Loucy (cell line): ENCODE results near the gene RAF1.

Experiments
- CTCF ChIP-seq: fragments of 200-600 bp; sonication (generic); conservative IDR thresholded peaks from 2 replicates; pipeline ENCODE4 v1.5.1; 2014; ENCODE audit warnings: mild to moderate bottlenecking, antibody characterized with exemption, low read length
- EZH2phosphoT487 ChIP-seq: fragments of 200-600 bp; IDR thresholded peaks from 2 replicates; pipeline ENCODE4 v1.6.1; 2018; ENCODE audit warnings: antibody characterized with exemption, mild to moderate bottlenecking, moderate library complexity, borderline replicate concordance

DNA sequence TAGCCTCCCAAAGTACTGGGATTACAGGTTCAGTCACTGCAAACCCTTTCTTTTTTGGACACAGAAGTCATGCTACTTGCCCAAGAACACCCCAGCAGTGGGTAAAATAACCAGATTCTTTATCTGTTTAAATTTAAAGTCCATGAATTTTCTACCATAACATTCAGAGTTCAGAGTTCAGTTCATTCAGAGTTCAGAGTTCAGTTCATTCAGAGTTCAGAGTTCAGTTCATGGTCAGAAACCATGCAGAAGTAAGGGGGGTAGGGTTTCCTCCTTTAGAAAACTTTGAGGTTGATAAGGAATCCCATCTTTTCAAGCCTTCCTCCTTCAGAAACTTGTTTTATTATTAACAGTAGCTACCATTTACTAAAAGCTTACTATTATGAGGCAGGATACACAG, 43.2 kb downstream of the RAF1 start:
- TF ChIP-seq CTCF: no peak
- TF ChIP-seq EZH2phosphoT487: no peak
